ENCODE data around the gene NR5A1.

NR5A1 gene

DNA sequence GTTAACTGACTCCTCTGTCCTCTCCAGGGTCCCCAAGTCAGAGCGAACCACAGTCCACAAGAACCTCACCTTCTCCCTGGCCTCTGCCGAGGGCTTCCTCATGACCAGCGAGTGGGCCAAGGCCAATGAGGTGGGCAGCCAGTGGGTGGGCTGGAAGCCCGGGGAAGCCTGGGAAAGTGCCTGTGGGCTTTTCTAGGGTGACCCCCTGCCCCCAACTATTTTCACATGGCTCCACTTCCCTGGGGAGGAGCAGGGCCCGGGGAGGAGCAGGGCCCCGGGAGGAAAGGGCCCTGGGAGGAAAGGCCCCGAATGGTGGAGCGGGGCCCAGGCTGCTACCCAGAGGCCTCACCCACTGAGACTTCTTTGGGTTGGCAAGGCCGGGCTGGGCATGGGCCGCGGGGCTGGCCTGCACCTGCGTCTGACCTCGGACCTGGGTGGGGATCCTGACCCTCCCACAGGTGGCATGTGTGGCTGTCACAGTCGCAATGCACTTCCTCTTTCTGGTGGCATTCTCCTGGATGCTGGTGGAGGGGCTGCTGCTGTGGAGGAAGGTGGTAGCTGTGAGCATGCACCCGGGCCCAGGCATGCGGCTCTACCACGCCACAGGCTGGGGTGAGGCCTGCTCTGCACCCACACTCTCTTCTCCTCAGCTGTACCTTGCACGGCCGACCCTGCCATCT lies 39.0 kb downstream of the NR5A1 start:
- Histone ChIP-seq H3K9ac (ENCODE audit: low read depth in 1 of 2, low read length in 2 of 2) (no peak overlapping the region), H3K27ac (ENCODE audit: low read depth in 2 of 2, low read length in 2 of 2) (no peak overlapping the region), H3K36me3 (ENCODE audit: control insufficient read depth in 2 of 2, insufficient read depth in 2 of 2, low read length in 2 of 2) (no peaks in the 10 kb centered on the region), H3K9me3 (ENCODE audit: control insufficient read depth in 2 of 2, low read length in 2 of 2) (no peaks in the 10 kb centered on the region), H3K4me3 (ENCODE audit: low read length in 2 of 2) (no peak overlapping the region), H3K4me1 (ENCODE audit: control insufficient read depth in 2 of 2, insufficient read depth in 2 of 2, low read length in 2 of 2) (no peaks in the 10 kb centered on the region), H3K27me3 (ENCODE audit: control insufficient read depth in 2 of 2, insufficient read depth in 2 of 2, low read length in 2 of 2) (peaks cover 0 to 2% of the 10 kb centered on the region in 2 donors)

DNA sequence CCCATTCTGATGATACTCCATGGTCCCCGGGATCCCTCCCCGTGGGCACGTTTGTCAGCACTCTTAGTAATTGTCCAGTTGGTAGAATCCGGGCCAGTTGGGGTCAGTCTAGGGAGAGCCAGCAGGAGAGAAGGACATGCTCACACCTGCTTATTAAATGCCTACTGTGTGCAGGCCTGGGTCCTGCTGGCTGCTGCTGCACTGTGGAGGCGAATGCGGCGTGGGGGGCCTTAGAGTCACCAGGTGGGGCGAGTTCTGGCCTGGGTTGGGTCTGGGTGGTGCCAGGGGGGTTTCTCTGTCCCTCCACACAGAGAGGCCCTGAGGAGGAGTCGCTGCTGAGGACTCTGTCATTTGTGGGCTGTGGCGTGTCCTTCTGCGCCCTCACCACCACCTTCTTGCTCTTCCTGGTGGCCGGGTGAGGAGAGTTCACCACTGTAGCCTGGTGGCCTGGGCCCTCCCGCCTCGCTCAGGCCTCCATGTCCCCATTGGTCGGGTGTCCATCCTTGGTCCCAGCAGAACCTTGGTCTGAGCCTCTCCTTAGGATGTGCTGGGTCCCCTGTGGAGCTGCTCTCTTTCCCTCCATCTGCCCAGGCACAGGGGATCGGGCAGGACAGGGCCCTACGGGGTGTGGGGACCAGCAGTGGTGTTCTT lies 39.7 kb downstream of the NR5A1 start:
- H3K4me3 ChIP-seq (ENCODE audit: low read length in 2 of 2), result no peak overlapping the region
- peaks cover 0 to 2% of the 10 kb centered on the region in 2 donors for H3K27me3 ChIP-seq (ENCODE audit: control insufficient read depth in 2 of 2, insufficient read depth in 2 of 2, low read length in 2 of 2)
- H3K9ac ChIP-seq (ENCODE audit: low read depth in 1 of 2, low read length in 2 of 2), result no peak overlapping the region
- H3K9me3 ChIP-seq (ENCODE audit: control insufficient read depth in 2 of 2, low read length in 2 of 2), result no peaks in the 10 kb centered on the region
- no peaks in the 10 kb centered on the region for H3K4me1 ChIP-seq (ENCODE audit: control insufficient read depth in 2 of 2, insufficient read depth in 2 of 2, low read length in 2 of 2)
- H3K36me3 ChIP-seq (ENCODE audit: control insufficient read depth in 2 of 2, insufficient read depth in 2 of 2, low read length in 2 of 2), result no peaks in the 10 kb centered on the region
- H3K27ac ChIP-seq (ENCODE audit: low read depth in 2 of 2, low read length in 2 of 2), result no peak overlapping the region

DNA sequence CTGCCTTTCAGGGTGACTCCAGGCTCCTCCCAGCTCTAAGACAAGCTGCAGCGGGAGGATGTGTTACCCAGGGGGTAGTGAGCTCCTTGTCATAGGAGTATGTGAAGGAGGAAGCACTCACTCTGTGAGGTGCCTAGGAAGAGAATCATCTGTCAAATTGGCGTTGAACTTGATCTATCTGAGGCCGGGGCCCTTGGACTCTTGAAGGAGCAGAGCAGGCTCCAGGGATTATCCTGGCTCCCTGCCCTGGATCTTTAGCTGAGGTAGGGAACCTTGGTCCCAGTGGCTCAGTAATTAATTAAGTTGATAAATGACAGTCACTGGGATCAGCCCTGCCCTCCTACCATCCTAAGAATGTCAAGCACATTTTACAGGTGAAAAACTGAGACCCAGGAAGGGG lies 41.5 kb downstream of the NR5A1 start:
- Histone ChIP-seq H3K9me3 (ENCODE audit: control insufficient read depth in 2 of 2, low read length in 2 of 2) (no peaks in the 10 kb centered on the region), H3K4me3 (ENCODE audit: low read length in 2 of 2) (no peak overlapping the region)

DNA sequence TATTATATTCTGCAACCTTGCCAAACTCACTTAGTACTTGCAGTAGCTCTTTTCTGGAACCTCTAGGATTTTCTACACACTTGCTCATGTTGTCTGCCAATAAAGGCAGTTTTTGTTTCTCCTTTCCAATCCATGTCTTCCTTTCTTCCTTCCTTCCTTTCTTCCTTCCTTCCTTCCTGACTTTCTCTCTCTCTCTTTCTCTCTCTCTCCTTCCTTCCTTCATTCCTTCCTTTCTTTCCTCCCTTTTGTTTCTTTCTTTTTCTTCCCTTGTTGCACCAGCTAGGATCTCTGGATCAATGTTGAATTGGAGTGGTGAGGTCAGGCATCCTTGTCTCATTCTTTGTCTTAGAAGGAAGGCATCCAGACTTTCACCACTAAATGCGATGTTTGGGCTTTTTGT lies 44.5 kb downstream of the NR5A1 start:
- H3K4me3 ChIP-seq (ENCODE audit: low read length in 2 of 2), result no peak overlapping the region
- peaks cover 0 to 2% of the 10 kb centered on the region in 2 donors for H3K27me3 ChIP-seq (ENCODE audit: control insufficient read depth in 2 of 2, insufficient read depth in 2 of 2, low read length in 2 of 2)
- H3K27ac ChIP-seq (ENCODE audit: low read depth in 2 of 2, low read length in 2 of 2), result no peak overlapping the region
- H3K4me1 ChIP-seq (ENCODE audit: control insufficient read depth in 2 of 2, insufficient read depth in 2 of 2, low read length in 2 of 2), result no peaks in the 10 kb centered on the region
- H3K36me3 ChIP-seq (ENCODE audit: control insufficient read depth in 2 of 2, insufficient read depth in 2 of 2, low read length in 2 of 2), result no peaks in the 10 kb centered on the region
- no peaks in the 10 kb centered on the region for H3K9me3 ChIP-seq (ENCODE audit: control insufficient read depth in 2 of 2, low read length in 2 of 2)
- no peak overlapping the region for H3K9ac ChIP-seq (ENCODE audit: low read depth in 1 of 2, low read length in 2 of 2)

More for the DNA sequence above, 41.5 kb downstream of the NR5A1 start:
- Histone ChIP-seq H3K4me1 (ENCODE audit: control insufficient read depth in 2 of 2, insufficient read depth in 2 of 2, low read length in 2 of 2) (no peaks in the 10 kb centered on the region), H3K27me3 (ENCODE audit: control insufficient read depth in 2 of 2, insufficient read depth in 2 of 2, low read length in 2 of 2) (peaks cover 0 to 2% of the 10 kb centered on the region in 2 donors), H3K27ac (ENCODE audit: low read depth in 2 of 2, low read length in 2 of 2) (no peak overlapping the region), H3K9ac (ENCODE audit: low read depth in 1 of 2, low read length in 2 of 2) (no peak overlapping the region), H3K36me3 (ENCODE audit: control insufficient read depth in 2 of 2, insufficient read depth in 2 of 2, low read length in 2 of 2) (no peaks in the 10 kb centered on the region)

DNA sequence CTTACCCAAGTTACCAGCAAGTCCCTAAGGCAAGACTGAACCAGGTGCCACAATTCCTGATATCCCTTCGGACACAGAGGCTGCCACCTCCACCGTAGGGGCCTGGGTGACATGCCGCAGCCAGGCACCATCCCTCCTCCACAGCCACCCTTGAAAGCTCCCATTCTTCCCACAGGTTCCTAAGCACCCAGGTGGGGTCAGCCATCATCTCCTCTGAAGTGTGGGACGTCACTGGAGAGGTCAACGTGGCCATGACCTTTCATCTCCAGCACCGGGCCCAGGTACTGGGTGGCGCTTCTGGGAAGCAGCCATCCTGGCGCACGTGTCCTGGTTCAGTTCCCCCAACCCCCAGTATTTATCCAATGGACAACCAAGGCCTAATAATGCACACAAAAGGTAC lies 48.8 kb downstream of the NR5A1 start:
- H3K4me1 ChIP-seq (ENCODE audit: control insufficient read depth in 2 of 2, insufficient read depth in 2 of 2, low read length in 2 of 2), result peaks cover 0 to 2% of the 10 kb centered on the region in 2 donors
- H3K27ac ChIP-seq (ENCODE audit: low read depth in 2 of 2, low read length in 2 of 2), result no peak overlapping the region
- no peaks in the 10 kb centered on the region for H3K9me3 ChIP-seq (ENCODE audit: control insufficient read depth in 2 of 2, low read length in 2 of 2)
- H3K27me3 ChIP-seq (ENCODE audit: control insufficient read depth in 2 of 2, insufficient read depth in 2 of 2, low read length in 2 of 2), result no peaks in the 10 kb centered on the region
- H3K4me3 ChIP-seq (ENCODE audit: low read length in 2 of 2), result no peak overlapping the region
- H3K36me3 ChIP-seq (ENCODE audit: control insufficient read depth in 2 of 2, insufficient read depth in 2 of 2, low read length in 2 of 2), result no peaks in the 10 kb centered on the region
- H3K9ac ChIP-seq (ENCODE audit: low read depth in 1 of 2, low read length in 2 of 2), result no peak overlapping the region

DNA sequence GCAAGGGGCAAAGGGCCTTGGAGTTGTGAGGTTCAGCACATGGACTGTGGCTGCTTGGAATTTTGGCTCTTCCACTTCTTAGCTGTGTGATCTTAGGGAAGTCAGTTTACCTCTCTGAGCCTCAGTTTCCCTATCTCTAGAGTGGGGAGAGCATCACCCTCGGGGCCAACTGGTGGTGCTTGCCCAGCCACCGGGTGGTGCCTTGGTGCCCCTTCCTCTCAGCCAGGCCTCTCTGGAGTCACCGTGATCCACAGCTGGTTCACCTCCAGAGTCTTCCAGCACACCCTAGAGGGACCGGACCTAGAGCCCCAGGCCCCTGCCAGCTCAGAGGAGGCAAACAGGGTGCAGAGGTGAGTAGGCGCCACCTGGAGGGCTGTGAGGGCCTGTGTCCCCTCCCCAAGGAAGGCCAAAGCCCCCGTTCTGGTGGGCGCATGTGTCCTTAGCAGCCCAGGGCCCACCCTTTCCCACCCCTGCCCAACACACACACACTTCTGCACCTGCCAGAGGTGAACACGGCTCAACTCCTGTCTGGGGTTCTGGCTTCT lies 49.2 kb downstream of the NR5A1 start:
- Histone ChIP-seq H3K27ac (ENCODE audit: low read depth in 2 of 2, low read length in 2 of 2) (no peak overlapping the region), H3K4me3 (ENCODE audit: low read length in 2 of 2) (no peak overlapping the region), H3K9ac (ENCODE audit: low read depth in 1 of 2, low read length in 2 of 2) (no peak overlapping the region), H3K36me3 (ENCODE audit: control insufficient read depth in 2 of 2, insufficient read depth in 2 of 2, low read length in 2 of 2) (no peaks in the 10 kb centered on the region), H3K27me3 (ENCODE audit: control insufficient read depth in 2 of 2, insufficient read depth in 2 of 2, low read length in 2 of 2) (peaks cover 0 to under 1% of the 10 kb centered on the region in 2 donors), H3K4me1 (ENCODE audit: control insufficient read depth in 2 of 2, insufficient read depth in 2 of 2, low read length in 2 of 2) (peaks cover under 1 to 2% of the 10 kb centered on the region in 2 donors), H3K9me3 (ENCODE audit: control insufficient read depth in 2 of 2, low read length in 2 of 2) (no peaks in the 10 kb centered on the region)

DNA sequence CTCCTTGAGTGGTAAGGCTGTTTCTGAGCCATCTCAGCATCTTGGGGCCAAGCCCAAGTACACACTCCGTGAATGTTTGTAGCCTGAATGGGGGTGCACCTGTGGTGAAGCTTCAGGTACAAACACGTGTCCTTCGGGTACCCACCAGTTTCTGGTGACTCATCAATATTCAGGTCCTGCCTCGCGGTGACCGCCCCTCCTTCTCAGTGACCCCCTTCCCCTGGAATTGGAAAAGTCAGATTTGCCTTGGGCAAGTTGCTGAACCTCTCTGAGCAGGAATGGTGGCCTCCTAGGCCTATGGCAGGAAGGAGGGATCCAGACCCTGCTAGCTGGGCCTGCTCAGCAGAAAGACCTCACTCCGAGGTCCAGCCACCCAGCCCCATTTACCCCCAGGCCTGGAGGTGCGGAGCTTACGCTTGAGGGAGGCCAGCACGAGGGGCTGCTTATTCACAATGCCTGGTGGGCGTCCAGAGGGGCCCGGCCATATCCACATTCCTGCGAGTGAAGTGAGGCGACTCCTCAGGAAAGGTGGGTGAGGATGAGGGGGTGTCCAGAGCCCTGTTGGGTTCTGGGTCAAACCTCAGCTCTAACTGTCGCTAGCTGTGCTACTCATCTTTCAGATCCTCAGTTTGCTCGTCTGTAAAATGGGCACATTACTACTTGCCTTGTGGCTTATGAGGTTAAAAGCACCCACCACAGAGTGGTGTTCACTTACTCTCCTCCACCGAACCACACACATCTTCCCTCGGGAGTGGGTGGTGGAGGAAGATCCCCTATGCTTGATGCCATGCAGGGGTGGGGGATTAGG lies 49.9 kb downstream of the NR5A1 start:
- Histone ChIP-seq H3K36me3 (ENCODE audit: control insufficient read depth in 2 of 2, insufficient read depth in 2 of 2, low read length in 2 of 2) (no peaks in the 10 kb centered on the region), H3K9me3 (ENCODE audit: control insufficient read depth in 2 of 2, low read length in 2 of 2) (no peaks in the 10 kb centered on the region), H3K27ac (ENCODE audit: low read depth in 2 of 2, low read length in 2 of 2) (no peak overlapping the region), H3K4me3 (ENCODE audit: low read length in 2 of 2) (no peak overlapping the region), H3K4me1 (ENCODE audit: control insufficient read depth in 2 of 2, insufficient read depth in 2 of 2, low read length in 2 of 2) (peaks cover 2% of the 10 kb centered on the region in 2 donors), H3K9ac (ENCODE audit: low read depth in 1 of 2, low read length in 2 of 2) (no peak overlapping the region), H3K27me3 (ENCODE audit: control insufficient read depth in 2 of 2, insufficient read depth in 2 of 2, low read length in 2 of 2) (peaks cover 2 to 3% of the 10 kb centered on the region in 2 donors)

DNA sequence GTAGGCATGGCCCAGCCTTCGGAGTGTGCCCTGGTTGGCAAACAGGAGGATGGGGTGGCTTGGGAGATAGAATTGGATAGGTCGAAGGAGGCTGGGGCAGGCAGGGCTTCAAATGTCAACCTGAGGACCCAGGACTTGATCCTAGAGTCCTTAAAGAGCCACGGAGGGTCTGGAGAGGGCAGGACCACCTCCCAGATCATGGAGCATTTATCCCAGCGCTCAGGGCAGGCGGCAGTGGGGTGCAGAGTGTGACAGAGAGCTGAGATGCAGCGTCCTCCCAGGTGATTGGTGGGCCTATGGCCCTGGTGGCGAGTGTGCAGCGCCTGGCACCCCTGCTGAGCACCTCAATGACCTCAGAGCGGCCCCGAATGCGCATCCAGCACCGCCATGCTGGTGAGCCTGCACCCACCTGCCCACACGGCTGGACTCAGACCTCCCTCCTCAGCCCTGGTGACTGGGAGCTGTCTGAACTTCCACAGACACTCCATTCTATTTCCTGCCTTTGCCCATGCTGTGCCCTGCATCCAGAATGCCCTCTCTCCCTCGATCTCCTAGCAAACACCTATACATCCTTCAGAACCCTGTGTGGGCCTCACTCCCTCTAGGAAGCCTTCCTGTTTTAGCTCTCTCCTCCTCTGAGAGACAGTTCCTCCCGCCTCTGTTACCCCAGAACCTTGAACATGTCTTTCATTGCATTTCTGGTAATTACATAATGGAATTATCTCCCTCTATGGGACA lies 50.7 kb downstream of the NR5A1 start:
- H3K36me3 ChIP-seq (ENCODE audit: control insufficient read depth in 2 of 2, insufficient read depth in 2 of 2, low read length in 2 of 2), result no peaks in the 10 kb centered on the region
- H3K9ac ChIP-seq (ENCODE audit: low read depth in 1 of 2, low read length in 2 of 2), result no peak overlapping the region
- H3K27ac ChIP-seq (ENCODE audit: low read depth in 2 of 2, low read length in 2 of 2), result no peak overlapping the region
- peaks cover 2% of the 10 kb centered on the region in 2 donors for H3K4me1 ChIP-seq (ENCODE audit: control insufficient read depth in 2 of 2, insufficient read depth in 2 of 2, low read length in 2 of 2)
- H3K27me3 ChIP-seq (ENCODE audit: control insufficient read depth in 2 of 2, insufficient read depth in 2 of 2, low read length in 2 of 2), result peaks cover 5 to 6% of the 10 kb centered on the region in 2 donors
- H3K9me3 ChIP-seq (ENCODE audit: control insufficient read depth in 2 of 2, low read length in 2 of 2), result no peaks in the 10 kb centered on the region
- no peak overlapping the region for H3K4me3 ChIP-seq (ENCODE audit: low read length in 2 of 2)

DNA sequence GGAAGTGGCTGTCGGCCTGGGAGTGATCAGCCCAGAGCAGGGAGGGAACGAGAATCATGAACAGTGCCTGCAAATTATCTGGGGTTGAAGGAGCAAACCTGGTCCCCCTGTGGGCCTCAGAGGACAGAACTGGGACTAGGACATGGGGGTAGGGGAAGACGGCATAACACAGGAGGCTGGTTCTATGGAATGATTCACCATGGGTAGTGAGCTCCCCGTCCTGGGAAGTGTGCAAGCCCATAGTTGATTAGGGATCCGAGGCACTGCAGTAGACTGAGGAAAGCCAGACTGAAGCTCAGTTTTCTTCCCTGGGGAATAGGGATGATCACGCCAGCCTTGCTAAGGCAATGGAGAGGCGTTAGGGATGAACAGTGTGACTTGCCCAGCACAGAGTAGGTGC lies 51.4 kb downstream of the NR5A1 start:
- H3K4me1 ChIP-seq (ENCODE audit: control insufficient read depth in 2 of 2, insufficient read depth in 2 of 2, low read length in 2 of 2), result peaks cover 2% of the 10 kb centered on the region in 2 donors
- no peaks in the 10 kb centered on the region for H3K36me3 ChIP-seq (ENCODE audit: control insufficient read depth in 2 of 2, insufficient read depth in 2 of 2, low read length in 2 of 2)
- peaks cover 11 to 12% of the 10 kb centered on the region in 2 donors for H3K27me3 ChIP-seq (ENCODE audit: control insufficient read depth in 2 of 2, insufficient read depth in 2 of 2, low read length in 2 of 2)
- no peak overlapping the region for H3K4me3 ChIP-seq (ENCODE audit: low read length in 2 of 2)
- no peaks in the 10 kb centered on the region for H3K9me3 ChIP-seq (ENCODE audit: control insufficient read depth in 2 of 2, low read length in 2 of 2)
- H3K9ac ChIP-seq (ENCODE audit: low read depth in 1 of 2, low read length in 2 of 2), result no peak overlapping the region
- H3K27ac ChIP-seq (ENCODE audit: low read depth in 2 of 2, low read length in 2 of 2), result no peak overlapping the region

All from mucosa of rectum (tissue), 2 donors.